ENCODE measurements around the gene CAMSAP2. TPM values are rescaled to one million over a fixed set of nuclear protein-coding genes. Genes with fewer than 3 reads are reported as not detected.

CAMSAP2 gene
- total and polyA plus RNA-seq, 2 of the 8 experiments (the other 6 are each of a cell fraction or from before 2014, with no cell fraction given): 4.2 to 27.6 TPM

DNA sequence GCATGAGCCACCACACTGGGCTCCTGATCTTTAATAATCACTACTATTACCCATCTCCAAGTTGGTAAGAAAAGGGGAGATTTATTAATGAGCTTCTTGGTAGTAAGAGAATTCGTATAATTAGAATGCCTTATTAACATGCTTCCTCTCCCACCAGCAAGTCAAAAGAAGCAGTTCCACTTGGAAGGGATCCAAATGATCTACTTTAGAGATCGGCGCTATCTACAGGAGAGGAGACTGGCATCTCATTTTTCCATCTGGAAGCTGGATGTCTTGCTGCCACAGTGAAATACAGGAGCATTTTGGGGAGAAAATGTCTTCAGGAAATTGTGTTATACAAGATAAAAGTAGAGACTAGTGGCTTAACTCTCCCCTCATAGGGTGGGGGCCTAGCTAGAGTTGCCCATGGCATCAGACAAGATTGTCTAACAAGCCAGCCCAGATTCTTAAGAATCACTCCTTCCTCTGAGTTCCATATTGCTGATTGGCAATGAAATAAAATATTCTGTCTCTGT is 33.6 kb upstream of the CAMSAP2 start:
- ChIA-PET POLR2A (ENCODE audit: partially characterized antibody) (no interaction called here), CTCF (ENCODE audit: partially characterized antibody) (no interaction called here)
- no peak overlapping the region for H2AFZ ChIP-seq (ENCODE audit: low read length)
- 83% methylated on average over 3 of the region's 3 CpGs; no CpG with 5 or more reads in 1 of the 2 experiments for WGBS, 2 experiments (ENCODE audit: extremely low coverage in 1 of 2, insufficient coverage in 1 of 2, insufficient read length in 1 of 2, insufficient replicate concordance in 2 of 2, low coverage in 1 of 2, low lambda C conversion rate in 2 of 2, missing lambda C conversion rate in 1 of 2)
- no peak overlapping the region for H2BK120ac ChIP-seq (replicated peaks; ENCODE audit: low read depth, low read length)
- H2BK5ac ChIP-seq (ENCODE audit: low read depth, low read length): no peak overlapping the region
- no peaks in the 10 kb centered on the region for H3K36me3 ChIP-seq (ENCODE audit: control insufficient read depth in 2 of 4, insufficient read depth in 4 of 4, low read length in 3 of 4)
- H3K27ac ChIP-seq (ENCODE audit: low read depth, low read length): no peak overlapping the region
- no peaks in the 10 kb centered on the region for H3K23me2 ChIP-seq (ENCODE audit: low read depth, low read length)
- DNase-seq (ENCODE audit: low read depth in 1 of 2, low spot score in 2 of 2) (no peak), FAIRE-seq (no peak)
- no peak overlapping the region for H3K18ac ChIP-seq (ENCODE audit: extremely low read depth, low read length)
- no peak overlapping the region for H3K14ac ChIP-seq (ENCODE audit: insufficient read length)
- H3K23ac ChIP-seq (ENCODE audit: insufficient read length): no peak overlapping the region
- H4K91ac ChIP-seq (replicated peaks; ENCODE audit: insufficient read length, low read length): no peak overlapping the region
- no peak overlapping the region for H2BK20ac ChIP-seq (ENCODE audit: low read length)
- H4K5ac ChIP-seq (ENCODE audit: insufficient read length, low read depth, low read length): no peak overlapping the region
- no peaks in the 10 kb centered on the region for H4K20me1 ChIP-seq (replicated peaks in 1 of 2; ENCODE audit: control insufficient read depth in 1 of 2, insufficient read depth in 2 of 2, low read length in 2 of 2)
- H3K4me1 ChIP-seq (replicated peaks in 1 of 4; ENCODE audit: control insufficient read depth in 3 of 4, insufficient read depth in 4 of 4, low read length in 3 of 4): peaks cover 0 to under 1% (median 0%) of the 10 kb centered on the region in 4 experiments; a peak in 2 of 7 replicates
- H2BK12ac ChIP-seq (ENCODE audit: low read depth, low read length): no peak overlapping the region
- no peak overlapping the region for H2AK5ac ChIP-seq (ENCODE audit: low read depth, low read length)
- H3K9ac ChIP-seq (replicated peaks in 1 of 4; ENCODE audit: extremely low read depth in 1 of 4, low read depth in 3 of 4, low read length in 3 of 4): no peak overlapping the region
- H3K4me3 ChIP-seq (ENCODE audit: extremely low read depth in 1 of 4, insufficient read depth in 2 of 4, low read depth in 3 of 4, low read length in 4 of 4): no peak overlapping the region
- no peak overlapping the region for H3K4me2 ChIP-seq (ENCODE audit: insufficient read depth in 1 of 2, low read depth in 2 of 2, low read length in 2 of 2)
- no peak overlapping the region for H2BK15ac ChIP-seq (ENCODE audit: low read length)
- no peak overlapping the region for H4K8ac ChIP-seq (ENCODE audit: extremely low read depth, insufficient read depth, low read length)
- TF ChIP-seq, protein P1, sequence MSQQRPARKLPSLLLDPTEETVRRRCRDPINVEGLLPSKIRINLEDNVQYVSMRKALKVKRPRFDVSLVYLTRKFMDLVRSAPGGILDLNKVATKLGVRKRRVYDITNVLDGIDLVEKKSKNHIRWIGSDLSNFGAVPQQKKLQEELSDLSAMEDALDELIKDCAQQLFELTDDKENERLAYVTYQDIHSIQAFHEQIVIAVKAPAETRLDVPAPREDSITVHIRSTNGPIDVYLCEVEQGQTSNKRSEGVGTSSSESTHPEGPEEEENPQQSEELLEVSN (IDR thresholded peaks at IDR 0.05): no peak
- no peak for TF ChIP-seq TEAD4 (IDR thresholded peaks at IDR 0.05; ENCODE audit: low read depth, low read length)
- TF ChIP-seq NRF1 (IDR thresholded peaks at IDR 0.05; ENCODE audit: low read depth, low read length): no peak
- no peak for TF ChIP-seq RAD21 (IDR thresholded peaks at IDR 0.05 in 1 of 2, conservative IDR thresholded peaks at IDR 0.05 in 1 of 2; ENCODE audit: low read depth in 2 of 2, low read length in 2 of 2)
- TF ChIP-seq YY1 (IDR thresholded peaks at IDR 0.05; ENCODE audit: low read depth, low read length): no peak
- TF ChIP-seq ATF2 (IDR thresholded peaks at IDR 0.05; ENCODE audit: low read length): no peak
- TF ChIP-seq POLR2AphosphoS5 (IDR thresholded peaks at IDR 0.05; ENCODE audit: low read depth, low read length): no peak
- no peak for TF ChIP-seq SP1 (IDR thresholded peaks at IDR 0.05; ENCODE audit: low read depth, low read length)
- TF ChIP-seq HDAC6 (IDR thresholded peaks at IDR 0.05; ENCODE audit: low read depth, low read length): no peak
- TF ChIP-seq SIN3A (conservative IDR thresholded peaks at IDR 0.05 in 1 of 2, IDR thresholded peaks at IDR 0.05 in 1 of 2; ENCODE audit: low read depth in 1 of 2, low read length in 2 of 2): no peak
- no peak for TF ChIP-seq PHF8 (conservative IDR thresholded peaks at IDR 0.05; ENCODE audit: low read depth, low read length)
- TF ChIP-seq POLR2A (IDR thresholded peaks at IDR 0.05; ENCODE audit: control extremely low read depth in 1 of 2, low read depth in 2 of 2, low read length in 2 of 2): no peak
- H3K27me3 ChIP-seq (replicated peaks in 1 of 4; ENCODE audit: control insufficient read depth in 3 of 4, extremely low read depth in 1 of 4, insufficient read depth in 3 of 4, low read length in 3 of 4): no peaks in the 10 kb centered on the region; a peak in 1 of 7 replicates
- no peak overlapping the region for H3K4ac ChIP-seq (replicated peaks; ENCODE audit: insufficient read length, low read depth, low read length)
- H3K9me3 ChIP-seq (ENCODE audit: insufficient read depth in 2 of 2, low read depth in 1 of 2, low read length in 1 of 2): no peaks in the 10 kb centered on the region
- no peak overlapping the region for H3K56ac ChIP-seq (replicated peaks; ENCODE audit: insufficient read length, low read depth, low read length)
- no peaks in the 10 kb centered on the region for H3K79me2 ChIP-seq (ENCODE audit: control insufficient read depth in 1 of 2, insufficient read depth in 2 of 2, low read length in 2 of 2)
- H3K79me1 ChIP-seq (ENCODE audit: low read depth, low read length): no peaks in the 10 kb centered on the region
